ENCODE data around the gene ACY1. TPM values are rescaled to one million over a fixed set of nuclear protein-coding genes. Genes with fewer than 3 reads are reported as not detected.
A peak's percentile ranks its signal among the peaks of the same experiment; 100 is the strongest.

The ACY1 gene
- total and polyA plus RNA-seq, 2 of the 13 experiments (the other 11 are each of a cell fraction or from before 2014, with no cell fraction given): 113 to 162 TPM

- 0 out of 2 replicates have a peak, but pooled peaks have one; percentile 83 for TF ChIP-seq ZNF556 (CRISPR knock-in tag; IDR thresholded peaks at IDR 0.05; ENCODE audit: borderline replicate concordance)
- peak; percentile 15; the same call in 1 of the 2 replicates for TF ChIP-seq HOMEZ (CRISPR knock-in tag; IDR thresholded peaks at IDR 0.05; ENCODE audit: low read depth)
- no peak; the same call in none of the 2 replicates for TF ChIP-seq AKAP8 (CRISPR knock-in tag; IDR thresholded peaks at IDR 0.05)
- 0 out of 2 replicates have a peak, but pooled peaks have one; percentile 16 for TF ChIP-seq BATF2 (CRISPR knock-in tag; IDR thresholded peaks at IDR 0.05)
- TF ChIP-seq CERS6 (CRISPR knock-in tag; IDR thresholded peaks at IDR 0.05): no peak
- peak; percentile 53; the same call in 1 of the 2 replicates for TF ChIP-seq ZNF629 (CRISPR knock-in tag; conservative IDR thresholded peaks at IDR 0.05)
- peak; percentile 57; the same call in 1 of the 2 replicates for TF ChIP-seq ZHX2 (IDR thresholded peaks at IDR 0.05; ENCODE audit: low read depth)
- no peak for TF ChIP-seq ZHX2 (CRISPR knock-in tag; IDR thresholded peaks at IDR 0.05; ENCODE audit: borderline replicate concordance)
- TF ChIP-seq KDM1A (CRISPR knock-in tag; IDR thresholded peaks at IDR 0.05): no peak; the same call in 1 of the 2 replicates
- no peak for TF ChIP-seq ZNF501 (CRISPR knock-in tag; IDR thresholded peaks at IDR 0.05)
- no peak for TF ChIP-seq ETS1 (CRISPR knock-in tag; IDR thresholded peaks at IDR 0.05)
- TF ChIP-seq ZMAT3 (CRISPR knock-in tag; conservative IDR thresholded peaks at IDR 0.05): peak; percentile 55; the same call in 1 of the 2 replicates
- peak; percentile 77; the same call in 1 of the 2 replicates for TF ChIP-seq SIN3A (IDR thresholded peaks at IDR 0.05; ENCODE audit: borderline replicate concordance, low read depth, low read length)
- TF ChIP-seq ZNF441 (CRISPR knock-in tag; IDR thresholded peaks at IDR 0.05; ENCODE audit: borderline replicate concordance): no peak; the same call in 1 of the 2 replicates
- TF ChIP-seq PATZ1 (CRISPR knock-in tag; IDR thresholded peaks at IDR 0.05): peak; percentile 87
- peak; percentile 43; the same call in 1 of the 2 replicates for TF ChIP-seq TGIF2 (CRISPR knock-in tag; IDR thresholded peaks at IDR 0.05)
- TF ChIP-seq SUZ12 (IDR thresholded peaks at IDR 0.05; ENCODE audit: low read depth, low read length): no peak
Observed at GRCh38 chr3:51982352-51982837, 940 bp upstream of the ACY1 start (continued).

Data from HepG2 (cell line).